Activated naive CD4-positive, alpha-beta T cell treated with anti-CD3 and anti-CD28 coated beads, Interleukin-2, amount 10 ng/mL, durations not matched to agents 7 days and 5 days (primary cell): ENCODE data around the gene CAMK1G.

Source experiments
- CTCF ChIA-PET: fragments of 350-600 bp; sonication (Branson Sonifier 250); formaldehyde crosslinking; loops from one replicate; lab custom pipeline; 2021; ENCODE audit warnings: antibody characterized with exemption; lab: Charles Lee
- DNase-seq: peaks from one replicate; pipeline ENCODE4 v3.0.0-alpha.2; 2020
- H3K27ac Mint-ChIP-seq: one replicate; pipeline ENCODE4 v1.8.0; 2021; ENCODE audit warnings: mild to moderate bottlenecking, moderate library complexity, mixed read lengths
- H3K27me3 Mint-ChIP-seq: one replicate; pipeline ENCODE4 v1.8.0; 2021; ENCODE audit warnings: mild to moderate bottlenecking, mixed read lengths
- H3K36me3 Mint-ChIP-seq: one replicate; pipeline ENCODE4 v1.8.0; 2021; ENCODE audit warnings: mixed read lengths
- H3K4me1 Mint-ChIP-seq: one replicate; pipeline ENCODE4 v1.8.0; 2021; ENCODE audit warnings: mixed read lengths
- H3K4me3 Mint-ChIP-seq: one replicate; pipeline ENCODE4 v1.8.0; 2021; ENCODE audit warnings: mild to moderate bottlenecking, moderate library complexity, mixed read lengths
- H3K9me3 Mint-ChIP-seq: one replicate; pipeline ENCODE4 v1.8.0; 2021; ENCODE audit warnings: mixed read lengths

The CAMK1G gene

DNA sequence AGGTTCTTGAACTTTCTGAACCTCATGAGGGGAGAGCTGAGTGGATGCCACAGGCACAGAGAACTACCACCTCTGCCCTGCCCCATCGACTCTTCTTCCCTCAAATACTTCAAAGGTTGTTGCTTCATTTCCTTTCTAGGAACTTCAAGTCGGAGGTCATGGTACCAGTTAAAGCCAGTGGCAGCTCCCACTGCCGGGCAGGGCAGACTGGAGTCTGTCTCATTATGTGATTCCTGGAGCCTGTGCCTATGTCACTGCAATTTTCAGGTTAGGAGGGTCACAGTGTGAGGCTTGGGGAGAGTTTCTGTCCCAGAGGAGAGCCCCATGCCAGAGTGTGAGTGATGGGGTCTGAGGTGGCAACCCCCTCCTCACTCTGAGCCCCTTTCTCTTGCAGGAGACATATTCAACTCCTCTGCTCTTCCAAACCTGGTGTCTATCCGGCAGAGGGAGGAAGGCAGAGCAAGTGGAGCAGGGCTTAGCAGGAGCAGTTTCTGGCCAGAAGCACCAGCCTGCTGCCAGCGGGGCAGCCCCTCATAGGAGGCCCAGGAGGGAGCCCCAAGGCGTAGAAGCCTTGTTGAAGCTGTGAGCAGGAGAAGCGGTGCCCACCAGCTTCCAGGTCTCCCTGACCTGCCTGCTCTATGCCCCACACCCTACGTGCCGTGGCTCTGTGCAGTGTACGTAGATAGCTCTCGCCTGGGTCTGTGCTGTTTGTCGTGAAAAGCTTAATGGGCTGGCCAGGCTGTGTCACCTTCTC lies 29.3 kb downstream of the CAMK1G start:
- Mint-ChIP-seq H3K36me3 (no peaks in the 10 kb centered on the region), H3K4me1 (peaks cover 26% of the 10 kb centered on the region), H3K27me3 (peaks cover 21% of the 10 kb centered on the region), H3K4me3 (no peak overlapping the region), H3K9me3 (no peaks in the 10 kb centered on the region), H3K27ac (no peak overlapping the region)
- DNase-seq, result no peak
- CTCF ChIA-PET, result interaction anchor here (1.3 to 2.1 kb wide), 4 partner anchors 10 to 37 kb away, joined by 3 to 7 read pairs (median 4); no protein-coding TSS in a partner anchor

DNA sequence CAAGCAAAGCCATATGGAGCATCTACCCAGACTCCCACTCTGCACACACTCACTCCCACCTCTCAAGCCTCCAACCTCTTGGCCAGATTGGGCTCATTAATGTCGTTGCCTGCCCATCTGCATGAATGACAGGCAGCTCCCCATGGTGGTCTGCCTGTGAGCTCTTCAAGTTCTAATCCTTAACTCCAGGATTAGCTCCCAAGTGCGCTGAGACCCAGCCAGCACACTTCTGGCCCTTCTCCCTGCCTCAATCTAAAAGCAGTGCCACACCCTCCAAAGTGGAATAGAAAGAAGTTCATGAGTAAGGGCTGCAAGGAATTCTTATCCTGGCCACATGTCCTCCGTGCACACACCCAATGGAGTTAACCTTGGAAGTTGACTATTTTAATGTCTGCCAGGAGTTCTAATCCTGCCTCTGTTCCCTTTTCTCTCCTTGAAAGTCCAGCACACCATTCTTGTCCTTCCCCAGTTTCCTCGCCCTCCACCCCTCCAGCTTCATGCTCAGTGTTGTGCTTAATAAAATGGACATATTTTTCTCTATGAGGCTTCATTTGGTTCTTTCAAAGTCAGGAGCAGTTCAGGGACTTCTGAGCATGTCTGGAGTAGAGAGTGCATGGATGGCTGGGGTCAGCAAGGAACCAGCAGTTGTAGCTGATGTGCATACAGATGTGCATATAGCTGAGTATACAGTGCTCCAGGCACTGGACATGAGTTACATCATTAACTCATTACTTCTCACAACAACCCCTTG lies 30.1 kb downstream of the CAMK1G start:
- CTCF ChIA-PET, result interaction anchor here (1.3 to 2.1 kb wide), 4 partner anchors 11 to 45 kb away, joined by 3 to 7 read pairs (median 4); no protein-coding TSS in a partner anchor
- no peak overlapping the region for H3K27ac Mint-ChIP-seq
- H3K36me3 Mint-ChIP-seq, result no peaks in the 10 kb centered on the region
- no peaks in the 10 kb centered on the region for H3K9me3 Mint-ChIP-seq
- H3K4me3 Mint-ChIP-seq, result no peak overlapping the region
- DNase-seq, result no peak
- H3K27me3 Mint-ChIP-seq, result peaks cover 21% of the 10 kb centered on the region
- peaks cover 28% of the 10 kb centered on the region for H3K4me1 Mint-ChIP-seq

DNA sequence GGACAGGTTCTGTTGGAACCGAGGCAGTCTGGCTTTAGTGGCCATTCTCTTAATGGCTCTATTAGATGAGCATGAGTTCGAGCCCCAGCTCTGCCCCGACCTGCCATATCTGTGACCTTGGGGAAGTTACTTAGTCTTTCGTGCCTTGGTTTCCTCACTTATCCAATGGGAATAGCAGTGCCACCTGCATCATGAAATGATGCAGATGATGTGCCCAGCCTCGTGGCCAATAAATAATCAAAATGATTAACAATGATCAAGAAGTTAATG lies 30.6 kb downstream of the CAMK1G start:
- Mint-ChIP-seq H3K9me3 (no peaks in the 10 kb centered on the region), H3K36me3 (no peaks in the 10 kb centered on the region), H3K4me1 (peaks cover 33% of the 10 kb centered on the region), H3K4me3 (no peak overlapping the region), H3K27me3 (peaks cover 21% of the 10 kb centered on the region), H3K27ac (no peak overlapping the region)
- CTCF ChIA-PET, result interaction anchor here (1.6 to 2.1 kb wide), 2 partner anchors 11 to 46 kb away, joined by 3 to 7 read pairs; no protein-coding TSS in a partner anchor
- no peak for DNase-seq

DNA sequence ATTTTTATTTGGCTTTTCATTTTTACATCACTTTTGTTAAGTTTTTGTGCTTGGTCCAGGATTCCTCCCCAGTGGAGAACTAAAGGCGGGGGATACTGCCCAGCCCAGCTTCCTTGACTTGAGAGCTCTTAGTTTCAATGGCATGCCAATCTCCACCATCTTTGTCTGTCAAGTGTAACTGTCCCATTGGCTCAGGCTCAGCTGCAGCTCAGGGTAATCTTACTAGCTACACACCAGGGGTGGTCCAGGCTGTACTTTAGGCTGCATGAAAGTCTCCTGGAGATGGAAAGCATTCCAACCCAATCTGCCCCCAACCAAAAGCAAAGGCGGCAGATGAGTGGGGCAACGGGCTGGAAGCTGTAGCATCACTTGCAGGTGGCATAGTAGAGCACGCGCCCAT lies 31.4 kb downstream of the CAMK1G start:
- Mint-ChIP-seq H3K4me1 (peaks cover 37% of the 10 kb centered on the region), H3K4me3 (no peak overlapping the region), H3K27ac (no peak overlapping the region), H3K27me3 (peaks cover 21% of the 10 kb centered on the region), H3K36me3 (no peaks in the 10 kb centered on the region), H3K9me3 (no peaks in the 10 kb centered on the region)
- CTCF ChIA-PET, result interaction anchor here (1.0 to 4.1 kb wide), 3 partner anchors 8 to 47 kb away, joined by 3 to 27 read pairs (median 3); no protein-coding TSS in a partner anchor
- DNase-seq, result no peak

DNA sequence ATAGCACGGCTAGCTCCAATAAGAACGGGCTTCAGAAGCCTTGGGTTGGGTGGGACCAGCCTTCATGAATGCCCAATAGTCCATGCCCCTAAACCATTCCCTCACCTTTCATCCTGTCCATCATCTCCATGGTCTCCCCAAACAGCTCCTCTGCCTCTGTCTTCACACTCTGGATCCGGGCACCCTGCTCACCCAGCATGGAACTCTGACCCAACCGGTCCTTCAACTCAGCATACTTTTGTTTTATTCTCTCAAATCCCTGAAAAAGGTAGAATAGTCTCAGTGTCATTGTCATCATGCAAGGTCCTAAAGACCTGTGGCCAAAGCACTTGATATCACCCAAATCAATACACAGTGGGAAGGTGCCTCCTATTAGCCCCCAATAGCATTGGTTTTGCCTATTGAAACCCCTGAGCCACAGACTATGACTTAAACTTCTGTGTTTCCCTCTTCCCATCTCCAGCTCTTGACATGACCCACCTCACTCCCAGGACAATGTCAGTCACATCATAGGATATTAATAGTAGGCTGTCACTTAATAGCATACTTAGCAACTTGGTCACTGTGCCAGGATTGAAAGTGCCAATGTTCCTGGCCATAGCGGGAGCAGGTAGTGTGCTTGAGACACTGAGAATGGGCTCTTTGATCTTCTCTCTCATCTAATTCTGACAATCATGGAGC lies 33.0 kb downstream of the CAMK1G start:
- no peaks in the 10 kb centered on the region for H3K9me3 Mint-ChIP-seq
- H3K4me1 Mint-ChIP-seq, result peaks cover 32% of the 10 kb centered on the region
- CTCF ChIA-PET, result interaction anchor here (1.4 to 4.1 kb wide), 3 partner anchors 11 to 40 kb away, joined by 4 to 27 read pairs (median 6); no protein-coding TSS in a partner anchor
- no peaks in the 10 kb centered on the region for H3K36me3 Mint-ChIP-seq
- peaks cover 21% of the 10 kb centered on the region for H3K27me3 Mint-ChIP-seq
- no peak overlapping the region for H3K27ac Mint-ChIP-seq
- no peak for DNase-seq
- H3K4me3 Mint-ChIP-seq, result no peak overlapping the region

DNA sequence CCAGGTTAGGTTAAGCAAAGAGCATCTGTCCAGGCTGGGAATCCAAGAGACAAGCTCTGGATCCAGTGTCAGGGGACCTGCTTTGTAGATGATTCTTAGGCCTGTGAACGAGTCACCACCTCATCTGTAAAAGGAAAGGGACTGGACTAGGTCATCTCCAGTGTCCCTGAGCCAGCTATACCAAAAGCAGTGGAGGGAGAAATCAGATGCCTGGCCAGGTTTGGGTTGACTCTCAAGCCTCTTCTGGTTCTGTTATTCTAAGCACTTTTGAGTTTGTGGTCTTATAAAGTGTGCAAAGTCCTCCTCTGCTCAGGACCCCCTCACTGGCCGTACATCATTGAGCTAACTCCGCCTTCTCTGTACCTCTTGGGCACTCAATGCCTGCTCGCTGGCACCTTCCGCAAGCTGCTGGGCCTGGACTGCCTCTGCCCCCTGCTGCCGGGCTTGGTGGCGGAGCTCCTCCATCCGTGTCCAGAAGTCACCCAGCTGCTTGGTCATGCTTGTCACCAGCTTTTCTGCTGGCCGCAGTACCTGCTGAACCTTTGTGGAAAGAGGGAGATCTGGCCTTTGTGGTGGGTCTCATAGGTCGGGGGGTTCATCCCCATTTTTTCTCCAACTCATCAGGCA lies 33.6 kb downstream of the CAMK1G start:
- H3K36me3 Mint-ChIP-seq, result no peaks in the 10 kb centered on the region

DNA sequence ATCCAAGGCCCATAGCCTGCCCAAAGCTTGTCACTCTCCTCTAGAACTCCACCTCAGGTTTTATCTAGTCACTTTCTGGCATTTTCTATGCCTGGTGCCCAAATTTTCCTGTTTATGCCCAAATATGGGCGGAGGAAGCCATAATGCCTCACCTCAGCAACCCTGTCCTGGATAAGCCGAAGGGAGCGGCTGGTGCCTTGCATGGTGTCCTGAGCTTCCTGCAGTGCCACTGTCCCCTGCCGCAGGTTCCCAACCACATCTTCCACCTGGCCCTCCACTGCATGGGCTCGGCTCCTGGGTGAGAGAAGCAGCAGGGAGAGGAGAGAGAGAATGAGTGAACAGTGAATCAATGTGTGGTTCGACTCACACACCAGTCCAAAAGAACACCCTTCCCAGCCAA lies 34.2 kb downstream of the CAMK1G start:
- Mint-ChIP-seq H3K4me1 (peaks cover 20% of the 10 kb centered on the region), H3K27me3 (peaks cover 22% of the 10 kb centered on the region), H3K4me3 (no peak overlapping the region), H3K27ac (no peak overlapping the region), H3K9me3 (no peaks in the 10 kb centered on the region), H3K36me3 (no peaks in the 10 kb centered on the region)
- CTCF ChIA-PET, result interaction anchor here (1.6 to 4.1 kb wide), 2 partner anchors 10 to 15 kb away, joined by 6 to 27 read pairs; no protein-coding TSS in a partner anchor
- DNase-seq, result no peak

More for the DNA sequence above, 33.6 kb downstream of the CAMK1G start:
- CTCF ChIA-PET, result interaction anchor here (1.4 to 4.1 kb wide), 3 partner anchors 10 to 40 kb away, joined by 4 to 27 read pairs (median 6); no protein-coding TSS in a partner anchor
- no peak overlapping the region for H3K4me3 Mint-ChIP-seq
- no peak overlapping the region for H3K27ac Mint-ChIP-seq
- peaks cover 26% of the 10 kb centered on the region for H3K4me1 Mint-ChIP-seq
- no peak for DNase-seq
- H3K27me3 Mint-ChIP-seq, result peaks cover 21% of the 10 kb centered on the region
- H3K9me3 Mint-ChIP-seq, result no peaks in the 10 kb centered on the region

DNA sequence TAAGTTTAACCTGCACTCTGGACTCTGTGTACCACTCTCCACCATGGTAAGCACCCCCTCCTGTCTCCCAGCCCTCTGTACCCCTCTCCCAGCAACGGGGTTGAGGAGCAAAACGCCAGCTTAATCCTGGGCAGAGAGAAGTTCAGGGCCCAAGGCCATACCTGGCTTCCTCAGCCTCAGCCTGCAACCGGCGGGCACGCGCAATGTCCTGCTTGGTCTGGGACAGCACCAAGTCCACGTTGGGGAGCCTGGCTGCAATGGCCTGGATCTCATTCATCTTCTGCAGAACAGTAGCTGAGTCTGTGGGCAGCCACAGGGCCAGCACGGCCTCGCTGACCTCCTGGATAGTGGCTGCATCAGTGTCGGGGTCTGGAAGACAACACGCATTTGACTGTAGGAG lies 34.8 kb downstream of the CAMK1G start:
- CTCF ChIA-PET, result interaction anchor here (4.1 kb wide), 1 partner anchor 9 kb away, joined by 27 read pairs; no protein-coding TSS in a partner anchor
- Mint-ChIP-seq H3K4me3 (no peak overlapping the region), H3K27me3 (peaks cover 24% of the 10 kb centered on the region), H3K9me3 (no peaks in the 10 kb centered on the region), H3K4me1 (peaks cover 15% of the 10 kb centered on the region), H3K36me3 (no peaks in the 10 kb centered on the region), H3K27ac (no peak overlapping the region)
- no peak for DNase-seq

DNA sequence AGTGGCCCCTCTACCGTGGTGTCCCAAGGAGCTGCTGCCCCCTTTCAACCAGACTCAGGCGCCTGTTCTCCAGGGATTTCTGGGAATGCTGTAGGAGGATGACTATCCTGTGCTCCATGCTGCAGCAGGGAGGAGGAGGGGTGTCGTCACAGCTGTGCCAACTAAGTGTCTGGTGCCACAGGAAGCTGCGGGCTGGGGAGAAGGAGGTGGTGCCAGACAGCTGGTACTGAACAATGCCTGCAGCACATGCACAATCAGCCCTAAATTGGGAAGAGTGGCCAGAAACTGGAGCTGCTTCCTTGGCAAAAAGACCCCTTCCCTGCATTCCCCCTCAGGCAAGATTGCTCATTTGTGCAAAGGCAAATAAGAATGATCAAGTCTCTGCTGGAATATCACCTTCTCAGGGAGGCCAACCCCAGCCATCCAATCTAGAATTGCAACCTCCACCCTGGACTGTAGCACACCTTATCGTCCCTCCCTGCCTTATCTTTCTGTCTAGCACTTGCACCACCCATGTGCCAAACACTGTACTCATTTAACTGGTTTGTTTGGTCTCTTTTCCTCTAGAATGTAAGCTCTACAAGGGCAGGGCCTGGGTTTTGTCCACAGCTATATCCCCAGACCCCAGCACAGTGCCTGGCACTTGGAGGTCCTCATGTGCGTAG lies 35.4 kb downstream of the CAMK1G start:
- H3K27ac Mint-ChIP-seq, result no peak overlapping the region
- peaks cover 10% of the 10 kb centered on the region for H3K4me1 Mint-ChIP-seq
- H3K4me3 Mint-ChIP-seq, result no peak overlapping the region
- peaks cover 27% of the 10 kb centered on the region for H3K27me3 Mint-ChIP-seq
- no peaks in the 10 kb centered on the region for H3K36me3 Mint-ChIP-seq
- DNase-seq, result no peak
- H3K9me3 Mint-ChIP-seq, result no peaks in the 10 kb centered on the region
- CTCF ChIA-PET, result interaction anchor here (1.1 kb wide), 1 partner anchor 10 kb away, joined by 3 read pairs; no protein-coding TSS in a partner anchor

DNA sequence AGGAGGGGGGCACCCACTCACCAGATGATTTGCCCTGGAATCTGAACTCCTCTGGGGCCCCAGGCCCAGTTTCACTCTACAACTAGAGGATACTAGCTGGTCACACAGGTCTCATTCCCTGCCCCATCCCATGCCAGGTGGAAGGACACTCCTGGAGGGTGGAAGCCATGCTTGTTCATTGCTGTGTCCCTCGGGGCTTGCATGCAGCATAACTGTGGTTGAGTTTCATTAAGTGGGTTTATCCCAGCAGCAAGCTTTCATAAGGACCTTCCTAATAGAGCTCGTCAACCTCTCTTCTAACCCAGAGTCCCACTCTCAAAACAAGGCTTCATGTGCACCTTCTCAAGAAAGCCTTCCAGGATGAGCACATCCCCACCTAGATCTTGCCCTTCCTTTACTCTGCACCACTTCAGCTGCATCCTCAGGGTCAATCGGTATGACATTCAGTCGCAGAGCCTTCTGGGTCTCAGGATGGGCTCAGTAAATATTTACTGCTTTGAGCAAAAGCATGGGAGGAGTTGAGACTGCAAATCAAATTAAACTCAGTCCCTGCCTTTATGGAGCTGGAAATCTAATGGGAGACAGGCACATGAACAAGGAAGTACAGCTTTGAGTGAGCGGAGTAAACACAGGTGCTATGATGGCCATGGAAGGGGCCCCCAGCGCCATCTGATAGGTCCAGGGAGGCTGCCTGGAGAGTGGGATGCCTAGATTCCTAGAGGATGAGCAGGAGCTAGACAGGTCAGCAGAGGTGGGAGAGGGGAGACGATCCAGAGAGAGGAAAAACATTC lies 36.4 kb downstream of the CAMK1G start:
- no peak for DNase-seq
- CTCF ChIA-PET, result interaction anchor here (1.1 kb wide), 1 partner anchor 9 kb away, joined by 3 read pairs; no protein-coding TSS in a partner anchor
- H3K4me1 Mint-ChIP-seq, result peaks cover 10% of the 10 kb centered on the region
- H3K27me3 Mint-ChIP-seq, result peaks cover 27% of the 10 kb centered on the region
- H3K4me3 Mint-ChIP-seq, result no peak overlapping the region
- no peaks in the 10 kb centered on the region for H3K36me3 Mint-ChIP-seq
- no peaks in the 10 kb centered on the region for H3K9me3 Mint-ChIP-seq
- no peak overlapping the region for H3K27ac Mint-ChIP-seq

DNA sequence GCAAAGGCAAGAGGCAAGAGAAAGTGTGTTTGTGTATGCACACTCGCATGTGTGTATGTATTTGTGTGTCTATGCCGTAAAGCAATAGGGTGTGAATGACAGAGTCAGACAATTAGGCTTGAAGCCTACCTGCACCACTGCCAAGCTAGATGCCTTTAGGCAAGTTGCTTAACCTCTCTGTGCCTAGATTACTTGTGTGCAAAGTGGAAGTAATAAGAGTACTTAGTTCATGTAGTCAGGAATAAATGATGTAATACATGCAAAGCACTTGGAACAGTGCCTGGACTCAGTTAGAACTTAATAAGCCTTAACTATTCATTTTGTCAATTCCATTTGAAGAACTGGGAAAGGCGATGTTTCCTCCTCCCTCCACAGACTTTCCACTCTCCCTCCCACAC lies 37.0 kb downstream of the CAMK1G start:
- H3K36me3 Mint-ChIP-seq, result no peaks in the 10 kb centered on the region
- CTCF ChIA-PET, result no interaction called here
- H3K27me3 Mint-ChIP-seq, result peaks cover 21% of the 10 kb centered on the region
- no peak for DNase-seq
- no peak overlapping the region for H3K27ac Mint-ChIP-seq
- H3K9me3 Mint-ChIP-seq, result no peaks in the 10 kb centered on the region
- peaks cover 10% of the 10 kb centered on the region for H3K4me1 Mint-ChIP-seq
- H3K4me3 Mint-ChIP-seq, result no peak overlapping the region

DNA sequence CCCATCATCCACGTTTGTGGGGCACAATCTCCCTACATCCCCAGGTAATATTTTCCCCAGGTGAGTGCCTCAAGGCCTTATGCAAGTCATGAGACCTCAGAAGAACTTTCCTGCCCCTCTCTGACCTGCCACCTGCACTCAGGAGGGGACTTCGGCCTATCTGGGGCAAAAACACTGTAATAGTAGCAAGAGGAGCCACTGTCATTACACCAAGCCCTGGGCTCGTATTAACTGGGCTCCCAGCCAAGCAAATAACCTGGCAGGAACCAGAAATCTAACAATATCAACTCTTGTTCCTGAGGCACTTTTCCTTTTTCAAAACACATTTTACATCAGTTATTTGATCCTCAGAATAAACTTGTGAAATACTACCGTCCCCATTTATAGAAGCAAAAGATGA lies 37.8 kb downstream of the CAMK1G start:
- H3K27ac Mint-ChIP-seq, result no peak overlapping the region
- CTCF ChIA-PET, result no interaction called here

More for the DNA sequence above, 37.8 kb downstream of the CAMK1G start:
- Mint-ChIP-seq H3K4me1 (peaks cover 10% of the 10 kb centered on the region), H3K27me3 (peaks cover 19% of the 10 kb centered on the region), H3K9me3 (no peaks in the 10 kb centered on the region), H3K36me3 (no peaks in the 10 kb centered on the region), H3K4me3 (no peak overlapping the region)
- no peak for DNase-seq
